NCI-H1092 (cell line): Measurements from ENCODE around the gene LACTBL1.
A peak's percentile ranks its signal among the peaks of the same experiment; 100 is the strongest.
"Not testable (repeated sequence)": the region's sequence is repeated elsewhere in the genome, so short reads cannot be mapped to it uniquely, and the experiment has no call there.

Experiments
- DNase-seq: peaks from one replicate; lab custom pipeline; 2025; lab: John Stamatoyannopoulos, UW

The LACTBL1 gene

DNA sequence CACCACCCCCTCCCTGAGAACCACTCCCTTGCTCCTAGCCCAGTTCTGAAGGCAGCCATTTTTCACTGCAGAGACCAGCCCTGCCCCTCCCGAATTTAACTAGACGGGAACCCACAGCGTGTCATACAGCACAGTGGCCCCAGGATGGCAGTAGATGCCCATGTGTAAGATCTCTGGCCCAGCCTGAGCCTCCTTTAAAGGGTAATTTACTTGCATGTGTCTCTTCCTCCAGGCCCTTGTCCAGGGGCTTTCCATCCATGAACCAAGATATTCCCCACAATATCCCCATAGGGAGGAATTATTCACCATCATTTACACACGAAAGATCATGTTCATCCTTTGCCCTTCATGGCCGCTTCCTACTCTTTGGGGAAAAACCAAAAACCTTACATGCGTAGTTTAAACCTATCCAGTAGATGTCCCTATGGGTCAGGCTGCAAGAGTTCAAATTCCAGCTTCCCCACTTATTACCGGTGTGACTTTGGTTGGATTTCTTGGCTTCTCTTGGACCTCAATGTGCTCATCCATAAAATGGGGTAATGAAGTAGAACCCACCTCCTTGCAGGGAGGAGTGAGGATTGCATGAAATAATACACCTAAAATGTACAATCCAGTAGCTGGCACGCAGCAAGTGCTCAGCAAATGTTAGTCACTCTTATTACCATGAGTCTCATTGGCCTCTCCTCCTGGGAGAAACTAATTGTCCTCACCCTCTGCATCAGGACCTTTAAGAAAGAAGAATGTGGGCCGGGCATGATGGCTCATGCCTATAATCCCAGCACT, 4.0 kb upstream of the LACTBL1 start:
- DNase-seq = peak; percentile 85

DNA sequence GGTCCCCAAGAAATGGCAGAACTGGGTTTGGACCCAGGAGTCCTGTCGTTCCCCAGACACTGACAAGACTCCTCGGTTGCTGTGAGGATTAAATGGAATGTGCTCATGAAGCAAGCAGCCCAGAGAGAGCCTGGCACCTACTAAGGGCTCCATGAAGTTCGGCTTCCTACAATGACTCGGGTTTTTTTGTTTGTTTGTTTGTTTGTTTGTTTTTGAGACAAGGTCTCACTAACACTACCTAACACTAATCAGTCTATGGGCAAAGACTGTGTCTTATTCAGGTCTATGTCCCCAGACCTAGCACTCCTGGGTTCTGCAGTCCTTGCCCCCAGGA, 3.4 kb upstream of the LACTBL1 start:
- no peak for DNase-seq

DNA sequence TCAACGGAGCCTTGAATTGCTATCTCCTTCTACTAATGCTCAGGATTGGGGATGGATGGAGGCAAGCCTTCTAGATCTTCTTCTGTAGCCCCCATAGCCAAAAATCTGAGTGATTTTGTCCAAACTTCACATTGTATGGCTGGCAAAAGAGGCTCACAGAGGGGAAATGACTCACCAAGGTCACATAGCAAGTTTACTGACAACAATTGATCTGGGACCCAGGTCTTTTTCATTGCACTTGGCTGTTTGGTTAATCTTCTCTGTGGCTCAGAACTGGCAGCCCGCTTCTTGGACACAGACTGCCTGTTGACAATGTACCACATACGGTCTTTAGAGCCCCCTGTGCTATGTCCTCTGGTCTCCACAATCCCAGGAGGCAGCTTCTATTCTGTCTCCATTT, 3.0 kb upstream of the LACTBL1 start:
- no peak for DNase-seq

DNA sequence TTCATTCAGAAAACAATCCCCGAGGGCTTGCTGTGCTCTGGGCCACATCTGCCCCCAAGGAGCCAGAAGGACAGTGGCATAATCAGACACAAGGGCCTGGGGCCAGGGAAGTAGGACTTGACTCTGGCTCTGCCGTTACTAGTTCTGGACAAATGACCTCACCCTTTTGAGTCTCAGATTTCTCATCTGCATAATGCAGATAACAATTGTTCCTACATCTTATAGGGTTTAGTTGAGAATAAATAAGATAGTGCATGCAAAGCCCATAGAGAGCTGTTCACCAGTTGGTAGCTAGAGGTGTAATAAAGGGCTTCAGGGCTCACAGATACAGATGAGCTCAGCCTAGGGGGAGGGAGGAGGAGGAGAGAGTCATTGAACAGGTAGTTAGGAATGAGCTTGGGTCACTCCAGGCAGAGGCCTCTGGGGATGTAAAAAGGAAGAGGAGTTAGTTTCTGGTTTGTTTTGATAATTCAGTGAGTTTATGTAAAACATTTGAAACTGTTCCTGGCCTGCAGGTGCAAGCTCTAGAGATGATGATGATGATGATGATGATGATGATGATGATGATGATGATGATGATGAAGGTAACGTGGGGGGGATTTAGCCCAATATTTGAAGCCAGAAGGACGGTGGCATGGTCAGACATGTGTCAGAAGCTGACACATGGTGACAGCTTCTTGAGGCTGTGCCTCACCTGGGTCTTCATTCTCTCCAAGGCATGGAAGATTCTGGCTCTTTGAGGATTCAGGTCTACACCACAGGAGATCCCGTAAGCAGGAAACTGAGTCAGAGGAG, 858 bp downstream of the LACTBL1 start:
- DNase-seq = no peak

DNA sequence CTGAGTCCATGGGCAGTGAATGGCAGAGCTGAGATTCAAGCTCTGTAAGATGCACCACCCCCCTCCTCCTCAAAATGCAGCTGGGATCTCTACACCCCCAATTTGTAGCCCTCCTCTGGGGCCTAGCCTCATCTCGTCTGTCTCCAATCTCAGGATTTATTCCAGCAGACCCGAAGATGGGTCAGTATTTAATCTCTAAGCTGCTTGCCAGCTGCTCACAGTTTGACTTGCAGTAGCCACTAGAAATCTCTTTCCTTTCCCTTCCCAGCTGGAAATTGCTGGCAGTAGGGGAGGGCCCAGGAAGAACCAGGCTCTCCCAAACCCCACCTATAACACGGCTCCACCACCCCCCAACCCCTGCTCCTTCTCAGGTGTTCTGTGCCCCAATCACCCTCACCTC, 1.5 kb downstream of the LACTBL1 start:
- DNase-seq = no peak

DNA sequence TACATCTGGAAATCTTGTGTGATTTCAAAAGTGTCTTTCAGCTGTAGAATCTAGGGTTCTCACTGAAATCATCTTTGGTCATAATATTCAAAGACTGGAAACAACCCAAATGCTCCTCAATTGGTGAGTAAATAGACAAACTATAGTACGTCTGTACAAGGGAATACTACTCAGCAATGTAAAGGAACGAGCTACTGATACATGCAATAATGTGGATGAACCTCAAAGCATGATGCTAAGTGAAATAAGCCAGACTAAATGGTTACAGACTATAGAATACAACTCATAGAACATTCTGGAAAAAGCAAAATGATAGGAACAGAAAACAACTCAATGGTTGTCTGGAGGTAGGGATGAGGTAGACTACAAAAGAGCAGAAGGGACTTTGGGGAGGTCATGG, 2.6 kb downstream of the LACTBL1 start:
- no peak for DNase-seq

DNA sequence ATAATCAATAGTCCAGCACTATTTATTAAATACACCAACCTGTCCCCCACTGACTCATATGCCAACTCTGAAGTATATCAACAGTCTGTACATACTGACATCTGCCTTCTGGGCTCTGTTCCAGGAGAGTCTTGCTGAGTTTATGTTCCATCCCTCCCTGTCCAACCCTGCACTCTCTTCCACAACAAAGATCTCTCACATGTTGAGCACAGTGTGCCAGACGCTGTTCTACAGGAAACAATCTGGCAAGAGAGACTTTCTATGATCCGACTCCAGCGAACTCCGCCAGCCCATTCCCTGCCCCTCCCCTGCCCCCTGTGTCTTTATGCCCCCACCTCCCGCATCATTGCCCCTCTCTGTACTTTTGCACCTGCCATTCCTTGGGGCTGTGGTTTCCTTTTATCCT, 3.4 kb downstream of the LACTBL1 start:
- peak; percentile 93 for DNase-seq

DNA sequence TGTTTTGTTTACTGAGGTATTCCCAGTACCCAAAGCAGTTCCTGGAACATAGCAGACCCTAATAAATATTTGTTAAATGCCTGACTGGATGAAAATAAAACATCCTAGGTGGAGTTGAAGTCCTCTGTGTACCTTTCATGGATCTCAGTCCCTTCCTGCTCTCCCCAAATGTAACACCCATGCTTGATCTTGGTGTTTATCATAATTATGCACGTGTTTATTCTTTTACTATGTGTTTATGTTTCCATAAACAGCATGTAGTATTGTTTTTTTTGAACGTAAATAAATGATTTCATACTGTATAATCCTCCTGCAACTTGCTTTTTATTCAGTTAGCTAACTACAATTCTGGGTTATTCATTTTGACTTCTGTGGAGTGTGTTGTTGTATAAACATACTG, 4.8 kb downstream of the LACTBL1 start:
- DNase-seq = no peak

DNA sequence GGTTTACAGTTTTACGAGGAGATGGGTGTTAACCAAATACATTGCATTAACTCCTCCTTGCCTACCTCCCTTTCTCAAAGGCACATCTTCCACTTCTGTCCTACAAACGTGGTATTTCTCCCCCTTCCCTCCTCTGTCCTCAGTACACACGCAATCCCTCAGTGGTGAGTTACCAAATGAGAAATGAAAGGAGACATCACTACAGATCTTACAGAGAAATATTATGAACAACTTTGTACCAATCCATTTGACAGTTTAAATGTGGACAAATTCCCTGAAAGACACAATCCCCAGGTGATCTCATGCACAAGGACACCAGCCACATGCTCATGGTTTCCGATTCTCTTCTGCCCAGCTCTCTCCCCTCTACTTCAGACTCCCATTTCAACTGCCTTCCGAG, 6.4 kb downstream of the LACTBL1 start:
- no peak for DNase-seq

DNA sequence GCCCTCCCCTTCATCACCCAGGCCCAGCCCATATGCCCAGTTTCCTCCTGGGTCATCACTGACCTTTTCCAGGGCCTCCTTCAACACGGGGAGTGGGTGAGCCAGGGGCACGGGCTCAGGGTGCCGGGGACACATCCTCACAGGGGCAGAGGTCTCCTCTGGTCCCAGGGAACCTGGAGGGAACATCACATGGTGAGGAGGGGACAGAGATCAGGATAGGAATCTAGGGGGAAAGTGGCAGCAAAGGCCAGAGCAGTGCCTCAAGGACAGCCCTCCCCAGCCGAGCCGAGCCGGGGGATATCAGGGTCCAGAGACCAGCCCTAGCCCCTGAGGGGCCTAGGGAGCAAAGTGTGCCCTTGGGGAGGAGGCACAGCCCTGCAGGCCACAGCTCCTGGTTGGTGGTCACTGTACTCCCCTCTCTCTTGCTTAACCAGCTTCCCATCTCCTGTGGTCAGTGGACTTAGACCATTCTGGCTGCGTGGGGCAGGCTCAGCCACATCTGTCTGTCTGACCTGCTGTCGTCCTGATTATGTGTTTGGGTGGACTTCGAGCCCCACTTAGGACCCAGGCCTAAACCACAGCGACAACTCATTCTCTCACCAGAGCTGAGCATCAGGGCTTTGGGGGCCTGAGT, 9.5 kb downstream of the LACTBL1 start:
- DNase-seq = no peak

DNA sequence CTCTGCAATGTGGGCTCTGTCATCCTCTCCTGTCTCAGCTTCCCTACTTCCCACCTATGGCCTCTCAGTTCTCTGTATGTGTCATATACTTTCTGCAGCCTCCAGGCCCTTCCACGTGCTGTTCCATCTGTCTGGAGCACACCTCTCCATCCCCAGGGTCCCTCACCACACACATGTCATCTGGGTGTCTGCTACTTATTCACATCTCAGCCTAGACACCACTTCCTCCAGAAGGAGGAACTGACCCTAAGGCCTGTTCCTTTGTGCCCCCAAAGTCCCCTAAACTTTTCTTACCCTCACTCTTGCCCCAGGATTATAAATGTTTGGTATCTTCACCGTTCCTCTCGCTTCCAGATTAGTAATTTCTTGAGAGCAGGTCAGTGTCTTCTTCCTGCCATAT, 10.1 kb downstream of the LACTBL1 start:
- DNase-seq = no peak

DNA sequence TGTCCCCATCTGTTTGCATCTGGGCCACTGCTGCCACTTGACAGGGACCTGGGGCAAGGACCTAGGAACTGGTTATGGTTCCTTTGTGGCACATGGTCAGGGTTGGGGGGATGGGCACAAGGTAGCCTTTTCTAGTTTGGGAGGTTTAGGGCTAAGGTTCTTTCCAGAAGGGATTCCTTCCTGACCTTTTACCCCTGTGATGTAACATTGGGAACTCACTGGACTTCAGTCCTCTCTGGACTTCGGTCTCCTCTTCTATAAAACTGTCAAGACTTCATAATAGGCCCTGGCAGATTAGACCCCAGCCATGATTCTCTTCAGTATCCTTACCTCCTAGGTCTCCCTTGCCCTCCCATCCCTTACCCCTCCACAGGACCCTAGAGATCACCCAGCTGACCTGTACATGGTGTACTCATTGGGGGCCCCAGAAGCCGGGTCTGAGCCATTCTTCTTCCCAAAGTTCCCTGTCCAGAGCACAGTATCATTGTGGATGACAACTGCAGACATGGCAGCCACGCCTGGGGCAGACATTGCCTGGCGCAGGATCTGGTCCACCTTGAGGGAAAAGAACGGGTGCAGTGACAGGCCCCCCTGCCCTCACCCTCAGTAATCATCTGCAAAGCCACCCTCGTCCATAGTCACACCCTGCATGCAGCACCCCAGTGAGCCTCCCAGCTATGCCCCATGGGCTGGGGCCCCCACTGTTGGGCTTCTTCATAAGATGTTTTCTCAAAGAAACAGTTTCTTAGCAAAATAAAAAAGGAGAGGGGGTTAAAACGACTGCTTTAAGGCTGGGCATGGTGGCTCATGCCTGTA, 12.9 kb downstream of the LACTBL1 start:
- DNase-seq = no peak

DNA sequence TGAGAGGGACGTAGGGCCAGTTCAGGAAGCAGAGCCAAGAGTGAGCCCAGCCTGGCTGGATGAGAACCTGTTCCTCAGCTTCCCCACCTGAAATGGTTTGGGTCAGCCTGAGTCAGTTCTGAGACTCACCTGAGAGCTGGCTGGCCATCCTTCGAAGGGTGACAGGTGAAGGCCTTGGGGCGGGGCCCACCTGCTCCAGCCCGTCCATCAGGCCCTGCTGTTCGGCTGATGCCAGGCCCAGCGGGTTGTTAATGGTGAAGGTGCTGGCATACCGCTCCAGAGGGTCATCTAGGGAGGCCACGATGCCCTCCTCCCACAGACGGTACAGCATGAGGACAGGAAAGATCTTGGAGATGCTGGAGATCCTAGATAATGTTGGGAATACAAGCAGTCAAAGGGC, 14.1 kb downstream of the LACTBL1 start:
- DNase-seq = no peak

DNA sequence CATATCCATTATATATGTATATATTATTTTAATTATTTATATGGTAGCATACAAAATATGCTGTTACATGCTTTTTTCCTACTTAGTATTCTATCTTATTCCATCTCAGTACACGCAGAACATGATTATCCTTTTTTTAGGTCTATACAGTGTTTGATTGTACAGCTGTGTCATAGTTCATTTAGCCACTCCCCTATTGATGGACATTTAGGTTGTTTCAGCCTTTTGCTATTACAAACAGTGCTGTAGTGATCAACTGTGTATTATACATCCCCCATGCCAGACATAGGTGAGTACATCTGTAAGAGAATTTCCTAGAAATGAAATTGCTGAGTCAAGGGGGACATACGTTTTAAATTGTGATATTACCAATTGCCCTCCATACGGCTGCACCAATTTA, 15.6 kb downstream of the LACTBL1 start:
- DNase-seq = no peak

DNA sequence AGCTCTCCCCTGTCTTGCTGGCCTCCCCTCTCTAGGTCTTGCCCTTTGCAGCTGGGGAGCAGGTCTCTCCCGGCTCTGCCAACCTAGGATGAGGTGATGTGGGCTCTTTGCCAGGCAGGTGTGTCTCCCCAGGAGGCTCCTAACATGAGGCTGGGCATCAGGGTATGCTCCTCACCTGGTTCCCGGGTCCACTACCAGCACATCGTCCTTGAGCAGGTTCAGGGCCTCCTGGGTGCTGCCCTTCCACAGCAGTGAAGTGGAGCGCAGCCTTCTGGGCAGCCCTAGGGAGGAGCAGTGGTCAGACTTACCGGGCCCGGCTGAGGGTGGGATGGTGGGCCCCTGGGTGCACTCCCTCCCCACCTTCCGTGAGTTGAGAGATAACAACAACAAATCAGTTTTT, 17.5 kb downstream of the LACTBL1 start:
- no peak for DNase-seq

DNA sequence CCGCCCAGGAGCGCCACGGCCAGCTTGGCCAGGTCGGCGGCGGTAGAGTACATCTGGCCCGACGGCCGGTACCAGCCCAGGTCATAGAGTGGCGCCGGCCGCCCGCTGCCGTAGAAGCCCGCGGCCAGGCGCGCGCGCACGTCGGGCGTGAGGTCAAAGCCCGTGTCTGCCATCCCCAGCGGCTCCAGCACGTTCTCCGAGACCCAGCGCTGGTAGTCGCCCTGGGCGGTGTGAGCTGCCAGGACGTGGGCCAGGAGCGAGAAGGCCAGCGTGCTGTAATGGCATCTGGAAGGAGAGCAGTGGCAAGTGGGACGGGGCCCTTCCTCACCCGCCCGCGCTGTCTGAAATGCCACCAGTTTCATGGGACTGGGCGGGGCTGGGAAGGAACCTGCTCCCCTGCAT, 18.9 kb downstream of the LACTBL1 start:
- no peak for DNase-seq

DNA sequence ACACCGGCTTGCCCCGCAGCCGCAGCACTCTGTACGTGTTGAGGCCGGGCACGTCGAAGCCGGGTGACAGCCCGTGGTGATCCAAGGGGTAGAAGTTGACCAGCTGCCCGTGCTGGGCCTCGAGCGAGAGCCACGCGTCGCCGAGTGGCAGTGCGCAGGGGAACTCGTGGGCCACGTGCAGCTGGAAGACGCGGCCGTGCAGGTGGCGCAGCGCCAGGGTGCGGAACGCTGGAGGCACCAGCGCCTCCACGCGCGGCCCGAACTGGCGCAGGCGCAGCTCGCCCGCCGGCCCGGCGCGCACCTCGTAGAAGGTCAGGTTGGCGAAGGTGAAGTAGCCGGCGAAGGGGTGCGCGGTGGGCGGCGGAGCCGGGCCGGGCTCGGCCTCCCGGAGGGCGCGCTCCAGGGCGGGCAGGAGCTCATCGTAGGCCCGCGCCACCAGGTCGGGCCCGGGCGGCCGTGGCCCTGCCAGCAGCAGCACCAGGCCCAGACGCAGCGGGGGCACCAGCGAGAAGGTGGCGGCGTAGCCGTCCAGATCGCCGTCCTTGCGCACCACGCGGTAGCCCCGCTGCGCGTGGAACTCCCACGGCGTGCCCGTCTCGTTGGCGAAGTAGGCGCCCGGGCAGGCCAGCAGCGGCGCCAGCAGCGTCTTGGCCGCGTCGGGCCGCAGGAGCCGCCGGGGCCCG, 19.5 kb downstream of the LACTBL1 start:
- no peak for DNase-seq

DNA sequence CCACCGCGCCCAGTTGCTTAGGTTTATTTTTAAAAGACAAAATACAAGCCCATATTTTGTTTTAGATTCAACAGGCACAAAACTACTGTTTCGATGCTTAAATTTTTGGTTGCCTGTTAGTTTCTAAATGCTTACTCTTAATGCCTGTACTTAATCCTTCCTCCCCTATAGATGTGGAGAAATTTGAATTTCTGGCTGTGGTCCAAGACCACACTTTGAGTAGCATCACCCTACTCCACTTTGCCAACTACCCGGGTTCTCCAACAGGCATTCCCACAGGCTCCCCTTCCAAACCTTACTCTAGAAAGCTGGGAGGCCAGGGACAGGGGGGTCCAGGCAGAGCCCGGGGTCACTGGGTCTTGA, 20.0 kb downstream of the LACTBL1 start:
- no peak for DNase-seq

DNA sequence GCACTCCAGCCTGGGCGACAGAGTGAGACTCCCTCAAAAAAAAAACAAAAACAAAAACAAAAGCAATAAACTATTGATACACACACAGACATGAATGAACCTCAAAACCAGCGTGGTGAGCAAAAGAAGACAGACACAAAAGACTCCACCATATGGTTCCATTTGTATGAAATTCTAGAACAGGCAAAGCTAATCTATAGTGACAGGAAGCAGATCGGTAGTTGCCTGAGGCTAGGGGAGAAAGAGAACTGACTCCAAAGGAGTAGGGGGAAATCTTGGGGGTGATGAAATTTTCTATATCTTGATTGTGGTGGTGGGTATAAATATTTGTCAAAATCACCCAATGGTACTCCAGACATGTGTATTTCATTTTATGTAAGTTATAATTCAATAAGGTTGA, 20.9 kb downstream of the LACTBL1 start:
- no peak for DNase-seq

DNA sequence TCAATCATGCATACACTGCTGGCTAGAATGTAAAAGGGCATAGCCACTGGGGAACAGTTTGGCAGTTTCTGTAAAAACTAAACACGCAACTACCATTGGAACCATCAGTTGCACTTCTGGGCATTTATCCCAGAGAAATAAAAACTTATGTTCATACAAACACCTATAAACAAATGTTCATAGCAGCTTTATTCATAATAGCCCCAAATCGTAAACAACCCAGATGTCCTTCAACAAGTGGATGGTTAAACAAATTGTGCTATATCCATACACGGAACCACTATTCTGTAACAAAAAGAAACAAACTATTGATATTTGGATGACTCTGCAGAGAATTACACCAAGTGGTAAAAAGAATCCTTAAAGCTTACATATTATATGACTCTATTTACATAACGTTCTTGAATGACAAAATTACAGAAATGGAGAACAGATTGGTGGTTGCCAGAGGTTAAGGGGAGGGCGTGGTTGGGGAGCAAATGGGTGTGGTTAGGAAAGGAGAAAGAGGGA, 22.8 kb downstream of the LACTBL1 start:
- peak; percentile 74 for DNase-seq

DNA sequence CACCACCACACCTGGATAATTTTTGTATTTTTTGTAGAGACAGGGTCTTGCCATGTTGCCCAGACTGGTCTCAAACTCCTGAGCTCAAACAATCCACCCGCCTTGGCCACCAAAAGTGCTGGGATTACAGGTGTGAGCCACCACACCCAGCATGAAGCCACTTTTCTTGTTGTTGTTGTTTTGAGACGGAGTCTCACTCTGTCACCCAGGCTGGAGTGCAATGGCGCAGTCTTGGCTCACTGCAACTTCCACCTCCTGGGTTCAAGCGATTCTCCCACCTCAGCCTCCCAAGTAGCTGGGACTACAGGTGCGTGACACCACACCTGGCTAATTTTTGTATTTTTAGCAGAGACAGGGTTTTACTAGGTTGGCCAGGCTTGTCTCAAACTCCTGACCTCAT, 27.5 kb downstream of the LACTBL1 start:
- DNase-seq = not testable (repeated sequence)
